GM21786 (cell line): ENCODE results near the gene NOLC1.
"Not testable (repeated sequence)": the region's sequence is repeated elsewhere in the genome, so short reads cannot be mapped to it uniquely, and the experiment has no call there.

Source experiments
- ATAC-seq: cut with Tn5 transposase; IDR thresholded peaks from one replicate; pipeline ENCODE4 v1.9.1; 2021; ENCODE audit not compliant: unreplicated experiment

NOLC1 gene

GRCh38 chr10:102153093-102153620, 968 bp downstream of the NOLC1 start:
- ATAC-seq: no peak

GRCh38 chr10:102154466-102155116, 2.4 kb downstream of the NOLC1 start:
- ATAC-seq: no peak

GRCh38 chr10:102157224-102157623, 5.0 kb downstream of the NOLC1 start:
- ATAC-seq: no peak

- ATAC-seq: no peak
Observed at GRCh38 chr10:102159051-102159597, 6.9 kb downstream of the NOLC1 start.

GRCh38 chr10:102159831-102160230, 7.6 kb downstream of the NOLC1 start:
- no peak for ATAC-seq

- no peak for ATAC-seq
Observed at GRCh38 chr10:102163342-102163989, 11.3 kb downstream of the NOLC1 start.

GRCh38 chr10:102167861-102168260, 15.7 kb downstream of the NOLC1 start:
- ATAC-seq: no peak

- ATAC-seq: no peak
Observed at GRCh38 chr10:102170602-102171001, 18.4 kb downstream of the NOLC1 start.

- no peak for ATAC-seq
Observed at GRCh38 chr10:102172288-102172687, 20.1 kb downstream of the NOLC1 start.

- ATAC-seq: no peak
Observed at GRCh38 chr10:102175415-102175814, 23.2 kb downstream of the NOLC1 start.

- no peak for ATAC-seq
Observed at GRCh38 chr10:102184606-102185005, 32.4 kb downstream of the NOLC1 start.

GRCh38 chr10:102185272-102185671, 33.1 kb downstream of the NOLC1 start:
- ATAC-seq: no peak

GRCh38 chr10:102185811-102186527, 33.8 kb downstream of the NOLC1 start:
- no peak for ATAC-seq

GRCh38 chr10:102188298-102188940, 36.2 kb downstream of the NOLC1 start:
- no peak for ATAC-seq

GRCh38 chr10:102188941-102189898, 37.0 kb downstream of the NOLC1 start:
- not testable (repeated sequence) for ATAC-seq

- no peak for ATAC-seq
Observed at GRCh38 chr10:102191956-102192355, 39.8 kb downstream of the NOLC1 start.

- ATAC-seq: no peak
Observed at GRCh38 chr10:102195296-102195870, 43.2 kb downstream of the NOLC1 start.

GRCh38 chr10:102196893-102197292, 44.7 kb downstream of the NOLC1 start:
- ATAC-seq: no peak

GRCh38 chr10:102198027-102198426, 45.8 kb downstream of the NOLC1 start:
- ATAC-seq: no peak
